CD14-positive monocyte (primary cell): Measurements from ENCODE around the gene ATXN1. TPM values are rescaled to one million over a fixed set of nuclear protein-coding genes. Genes with fewer than 3 reads are reported as not detected.

Source experiments
- DNase-seq, 3 donors: peaks; one replicate each; pipeline ENCODE4 v3.0.0-alpha.2; 2011 to 2022
- H2AFZ ChIP-seq: 2 replicates; pipeline ENCODE4 v1.6.0; 2012; ENCODE audit warnings: mild to moderate bottlenecking, low read depth, low read length, inconsistent platforms; ENCODE audit not compliant: insufficient read depth, poor library complexity, severe bottlenecking
- H3K27ac ChIP-seq, 2 donors: 1 replicate in 1 of 2; 2 replicates in 1 of 2; pipeline ENCODE4 v1.5.1; 2012 to 2013; ENCODE audit warnings: low read length in 2 of 2, control low read depth in 1 of 2, inconsistent platforms in 1 of 2, low read depth in 1 of 2, mild to moderate bottlenecking in 1 of 2
- H3K27me3 ChIP-seq, 2 donors: one replicate each; pipeline versions ENCODE4 v1.6.0 to v1.6.1; 2011 to 2013; ENCODE audit warnings: low read length in 2 of 2; ENCODE audit not compliant: control insufficient read depth in 2 of 2, insufficient read depth in 2 of 2
- H3K36me3 ChIP-seq, 2 donors: replicated peaks in 1 of 2; 1 replicate in 1 of 2; 2 replicates in 1 of 2; pipeline versions ENCODE4 v1.5.1 to v1.6.1; 2012 to 2013; ENCODE audit warnings: low read length in 2 of 2, control low read depth in 1 of 2, inconsistent platforms in 1 of 2, mild to moderate bottlenecking in 1 of 2; ENCODE audit not compliant: insufficient read depth in 2 of 2, control insufficient read depth in 1 of 2
- H3K4me1 ChIP-seq, 2 donors: 1 replicate in 1 of 2; 2 replicates in 1 of 2; pipeline versions ENCODE4 v1.5.1 to v1.6.1; 2012 to 2013; ENCODE audit warnings: low read length in 2 of 2, control low read depth in 1 of 2, inconsistent platforms in 1 of 2, mild to moderate bottlenecking in 1 of 2, moderate library complexity in 1 of 2; ENCODE audit not compliant: insufficient read depth in 2 of 2, control insufficient read depth in 1 of 2
- H3K4me2 ChIP-seq: replicated peaks from 2 replicates; pipeline ENCODE3; 2012; ENCODE audit warnings: low read length, moderate library complexity, mild to moderate bottlenecking; ENCODE audit not compliant: poor library complexity, severe bottlenecking; ENCODE audit errors: extremely low read depth
- H3K4me3 ChIP-seq, 3 experiments: fragments of 200-600 bp in 1 of 3; sonication (generic) in 1 of 3; replicated peaks in 1 of 3; 1 replicate in 2 of 3; 2 replicates in 1 of 3; pipeline ENCODE4 v1.5.1; 2011 to 2013; ENCODE audit warnings: low read length in 3 of 3, mild to moderate bottlenecking in 3 of 3, control low read depth in 2 of 3, low read depth in 2 of 3, inconsistent platforms in 1 of 3, moderate library complexity in 1 of 3
- H3K79me2 ChIP-seq: 2 replicates; pipeline ENCODE4 v1.6.0; 2012; ENCODE audit warnings: mild to moderate bottlenecking, control low read depth, inconsistent platforms, low read length, moderate library complexity; ENCODE audit not compliant: insufficient read depth
- H3K9ac ChIP-seq: 2 replicates; pipeline ENCODE4 v1.6.0; 2017; ENCODE audit warnings: low read length, mild to moderate bottlenecking; ENCODE audit not compliant: insufficient read depth, poor library complexity, severe bottlenecking
- H3K9me3 ChIP-seq, 2 donors: replicated peaks in 1 of 2; 1 replicate in 1 of 2; 2 replicates in 1 of 2; pipeline versions ENCODE4 v1.5.1 to v1.6.1; 2012 to 2013; ENCODE audit warnings: low read length in 2 of 2, control low read depth in 1 of 2; ENCODE audit not compliant: control insufficient read depth in 1 of 2, insufficient read depth in 1 of 2
- H4K20me1 ChIP-seq: 2 replicates; pipeline ENCODE4 v1.6.0; 2012; ENCODE audit warnings: mild to moderate bottlenecking, low read length, control low read depth, moderate library complexity; ENCODE audit not compliant: insufficient read depth
- H3K27ac Mint-ChIP-seq, 7 donors: one replicate each; pipeline ENCODE4 v1.8.0; 2020; ENCODE audit warnings: mild to moderate bottlenecking in 7 of 7, mixed read lengths in 7 of 7, moderate library complexity in 6 of 7, inconsistent platforms in 2 of 7
- H3K27me3 Mint-ChIP-seq, 3 donors: one replicate each; pipeline ENCODE4 v1.8.0; 2021 to 2022; ENCODE audit warnings: low read depth in 3 of 3, mild to moderate bottlenecking in 3 of 3, mixed read lengths in 3 of 3, moderate library complexity in 3 of 3, inconsistent platforms in 1 of 3
- H3K36me3 Mint-ChIP-seq, 2 donors: one replicate each; pipeline ENCODE4 v1.8.0; 2020; ENCODE audit warnings: mixed read lengths in 2 of 2, inconsistent platforms in 1 of 2, mild to moderate bottlenecking in 1 of 2
- H3K4me1 Mint-ChIP-seq: one replicate; pipeline ENCODE4 v1.8.0; 2020; ENCODE audit warnings: mild to moderate bottlenecking, mixed read lengths
- H3K4me3 Mint-ChIP-seq, 2 donors: one replicate each; pipeline ENCODE4 v1.8.0; 2020; ENCODE audit warnings: mild to moderate bottlenecking in 2 of 2, mixed read lengths in 2 of 2, moderate library complexity in 1 of 2
- H3K9me3 Mint-ChIP-seq, 7 donors: one replicate each; pipeline ENCODE4 v1.8.0; 2020 to 2022; ENCODE audit warnings: mixed read lengths in 7 of 7, mild to moderate bottlenecking in 6 of 7, moderate library complexity in 6 of 7, inconsistent platforms in 2 of 7
- CTCF ChIP-seq: fragments of 200-600 bp; IDR thresholded peaks from one replicate; pipeline ENCODE4 v1.8.0; 2022; ENCODE audit warnings: antibody characterized with exemption, mild to moderate bottlenecking
- WGBS: methylation state at CpG from one replicate; pipeline ENCODE4 v1.1.5; 2013; ENCODE audit warnings: missing lambda C conversion rate; ENCODE audit not compliant: insufficient coverage; 5-methylcytosine and 5-hydroxymethylcytosine counted together
- intact Hi-C, 2 donors: fragments of 100-400 bp; cut with micrococcal nuclease; formaldehyde crosslinking; loops; one replicate each; pipeline versions ENCODE4 v1.15.0 to v1.15.1; 2023
- polyA plus RNA-seq, 3 donors: library from polyadenylated mRNA; depleted of rRNA in 1 of 3; unstranded in 2 of 3; stranded (reverse) in 1 of 3; fragments of 300-500 nt in 2 of 3; fragments of >200 nt in 1 of 3; fragmentation: Illumina TruSeq in 2 of 3; gene quantifications; 1 replicate in 2 of 3; 2 replicates in 1 of 3; pipeline ENCODE4 v1.2.3, GENCODE V29; 2012 to 2021

Gene ATXN1
- polyA plus RNA-seq, 3 donors: 8.8 to 19.1 (median 10.9) TPM

- Mint-ChIP-seq H3K27me3 (no peaks in the 10 kb centered on the region), H3K36me3 (peaks cover 0 to 2% of the 10 kb centered on the region in 2 donors), H3K4me3 (peak overlapping the region in 1 of 2 donors; percentile 26), H3K9me3 (no peaks in the 10 kb centered on the region), H3K4me1 (peaks cover 70% of the 10 kb centered on the region), H3K27ac (peak overlapping the region; percentile 44 to 94 (median 82))
- H3K4me2 ChIP-seq: peak overlapping the region; percentile 21
- DNase-seq: peak in 2 of 3 donors; percentile 52 to 61
- intact Hi-C loops: no loop called here
- H3K27me3 ChIP-seq: no peaks in the 10 kb centered on the region
- peak overlapping the region; percentile 30 to 82 for H3K27ac ChIP-seq
- H4K20me1 ChIP-seq: peaks cover 13% of the 10 kb centered on the region
- WGBS: 60% methylated on average over 2 of the region's 7 CpGs
- H3K9me3 ChIP-seq: no peaks in the 10 kb centered on the region
- TF ChIP-seq CTCF: no peak
- H3K9ac ChIP-seq: no peak overlapping the region
- no peak overlapping the region for H2AFZ ChIP-seq
- peaks cover 74% of the 10 kb centered on the region for H3K79me2 ChIP-seq
- peaks cover 61 to 73% of the 10 kb centered on the region in 2 donors for H3K4me1 ChIP-seq
- no peaks in the 10 kb centered on the region for H3K36me3 ChIP-seq
- peak overlapping the region in 1 of 3 experiments; percentile 20 for H3K4me3 ChIP-seq
These were observed 70.6 kb downstream of the ATXN1 start for GRCh38 chr6:16690608-16691142.

GRCh38 chr6:16689788-16690607 is 71.3 kb downstream of the ATXN1 start:
- Mint-ChIP-seq H3K36me3 (peaks cover 0 to 2% of the 10 kb centered on the region in 2 donors), H3K27me3 (no peaks in the 10 kb centered on the region), H3K4me3 (no peak overlapping the region), H3K9me3 (no peaks in the 10 kb centered on the region), H3K4me1 (peaks cover 69% of the 10 kb centered on the region), H3K27ac (peak overlapping the region; percentile 74 to 94 (median 87))
- H3K4me3 ChIP-seq: peak overlapping the region in 1 of 3 experiments; percentile 20
- H3K9ac ChIP-seq: no peak overlapping the region
- H3K27me3 ChIP-seq: no peaks in the 10 kb centered on the region
- no peaks in the 10 kb centered on the region for H3K9me3 ChIP-seq
- no peak overlapping the region for H2AFZ ChIP-seq
- peaks cover 75% of the 10 kb centered on the region for H3K79me2 ChIP-seq
- no peaks in the 10 kb centered on the region for H3K36me3 ChIP-seq
- peaks cover 59 to 73% of the 10 kb centered on the region in 2 donors for H3K4me1 ChIP-seq
- WGBS: 57% methylated on average over 1 of the region's 3 CpGs
- no peak for TF ChIP-seq CTCF
- peak in 1 of 3 donors; percentile 32 for DNase-seq
- peak overlapping the region in 1 of 2 donors; percentile 82 for H3K27ac ChIP-seq
- peak overlapping the region; percentile 15 for H3K4me2 ChIP-seq
- intact Hi-C loops: loop anchor here (10.0 kb wide), 2 partner anchors 75 to 105 kb away; partner anchors contain the start of gene ATXN1 (in 2 of the 2)
- peaks cover 8% of the 10 kb centered on the region for H4K20me1 ChIP-seq
